ENCODE measurements around the gene SNTG2. TPM values are rescaled to one million over a fixed set of nuclear protein-coding genes. Genes with fewer than 3 reads are reported as not detected.

Gene SNTG2
- total RNA-seq, 3 donors from 2014 or later (not counting 1 experiment from before 2014, with no cell fraction given), result not detected

DNA sequence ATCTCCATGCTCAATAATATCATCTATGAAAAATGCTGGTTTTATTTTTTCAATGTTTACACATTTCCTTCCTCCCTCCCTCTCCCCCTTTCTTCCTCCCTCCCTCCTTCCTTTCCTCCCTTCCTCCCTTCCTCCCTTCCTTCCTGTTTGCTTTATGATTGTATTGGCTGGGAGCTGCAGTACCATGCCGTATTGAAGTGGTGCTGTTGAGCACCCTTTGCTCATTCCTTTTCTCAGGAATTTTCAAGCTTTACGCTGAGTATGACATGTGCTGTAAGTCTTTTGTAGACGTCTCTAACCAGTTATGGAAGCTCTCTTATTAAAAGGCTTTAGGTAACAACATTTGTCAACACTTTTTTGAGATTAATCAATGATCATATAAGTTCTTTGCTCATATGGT, 100.4 kb downstream of the SNTG2 start:
- no peak for DNase-seq
- no peaks in the 10 kb centered on the region for H3K36me3 Mint-ChIP-seq

DNA sequence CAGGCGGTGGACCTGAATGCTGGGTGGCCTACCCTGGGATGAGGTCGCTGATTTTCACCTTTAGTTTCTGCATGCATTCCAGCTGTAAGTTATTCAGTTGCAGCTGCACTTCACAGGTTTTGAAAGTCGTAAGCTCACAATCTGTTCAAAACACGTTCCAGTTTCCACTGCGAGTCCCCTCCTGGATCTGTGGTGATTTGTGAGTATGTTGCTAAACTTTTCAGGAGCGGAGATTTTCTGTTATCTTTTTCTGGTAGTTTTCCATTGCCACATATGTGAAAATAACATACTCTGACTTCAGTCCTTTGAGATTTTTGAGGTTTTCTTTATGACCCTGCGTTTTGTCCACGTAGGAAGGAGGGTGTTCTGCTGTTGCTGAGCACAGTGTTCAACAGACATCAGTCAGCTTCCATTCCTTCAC, 102.1 kb downstream of the SNTG2 start:
- H3K9me3 Mint-ChIP-seq, result no peaks in the 10 kb centered on the region
- no peaks in the 10 kb centered on the region for H3K4me1 Mint-ChIP-seq
- Histone ChIP-seq H3K36me3 (ENCODE audit: control insufficient read depth, insufficient read depth, low read length) (no peaks in the 10 kb centered on the region), H3K27ac (ENCODE audit: low read length) (no peak overlapping the region), H3K4me1 (ENCODE audit: control insufficient read depth, insufficient read depth, low read length) (no peaks in the 10 kb centered on the region), H3K27me3 (ENCODE audit: control insufficient read depth, insufficient read depth, low read length) (peaks cover 2% of the 10 kb centered on the region), H3K9me3 (ENCODE audit: control insufficient read depth, insufficient read depth, low read length) (no peaks in the 10 kb centered on the region), H3K4me3 (ENCODE audit: low read length) (no peak overlapping the region)
- H3K27ac Mint-ChIP-seq, result no peak overlapping the region
- TF ChIP-seq, protein P1, sequence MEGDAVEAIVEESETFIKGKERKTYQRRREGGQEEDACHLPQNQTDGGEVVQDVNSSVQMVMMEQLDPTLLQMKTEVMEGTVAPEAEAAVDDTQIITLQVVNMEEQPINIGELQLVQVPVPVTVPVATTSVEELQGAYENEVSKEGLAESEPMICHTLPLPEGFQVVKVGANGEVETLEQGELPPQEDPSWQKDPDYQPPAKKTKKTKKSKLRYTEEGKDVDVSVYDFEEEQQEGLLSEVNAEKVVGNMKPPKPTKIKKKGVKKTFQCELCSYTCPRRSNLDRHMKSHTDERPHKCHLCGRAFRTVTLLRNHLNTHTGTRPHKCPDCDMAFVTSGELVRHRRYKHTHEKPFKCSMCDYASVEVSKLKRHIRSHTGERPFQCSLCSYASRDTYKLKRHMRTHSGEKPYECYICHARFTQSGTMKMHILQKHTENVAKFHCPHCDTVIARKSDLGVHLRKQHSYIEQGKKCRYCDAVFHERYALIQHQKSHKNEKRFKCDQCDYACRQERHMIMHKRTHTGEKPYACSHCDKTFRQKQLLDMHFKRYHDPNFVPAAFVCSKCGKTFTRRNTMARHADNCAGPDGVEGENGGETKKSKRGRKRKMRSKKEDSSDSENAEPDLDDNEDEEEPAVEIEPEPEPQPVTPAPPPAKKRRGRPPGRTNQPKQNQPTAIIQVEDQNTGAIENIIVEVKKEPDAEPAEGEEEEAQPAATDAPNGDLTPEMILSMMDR (IDR thresholded peaks at IDR 0.05), result no peak
- WGBS (ENCODE audit: insufficient coverage), result 90% methylated on average over 7 of the region's 8 CpGs
- ATAC-seq, result no peak
- no peak overlapping the region for H3K4me3 Mint-ChIP-seq
- DNase-seq, result no peak
- peaks cover 26 to 44% of the 10 kb centered on the region in 2 donors for H3K27me3 Mint-ChIP-seq (ENCODE audit: low read depth in 2 of 2)
- H3K36me3 Mint-ChIP-seq, result no peaks in the 10 kb centered on the region
- intact Hi-C loops (cut with micrococcal nuclease), result no loop called here

More for the DNA sequence above, 100.4 kb downstream of the SNTG2 start:
- Histone ChIP-seq H3K27me3 (ENCODE audit: control insufficient read depth, insufficient read depth, low read length) (peaks cover 2% of the 10 kb centered on the region), H3K4me1 (ENCODE audit: control insufficient read depth, insufficient read depth, low read length) (no peaks in the 10 kb centered on the region), H3K4me3 (ENCODE audit: low read length) (no peak overlapping the region), H3K36me3 (ENCODE audit: control insufficient read depth, insufficient read depth, low read length) (no peaks in the 10 kb centered on the region), H3K27ac (ENCODE audit: low read length) (no peak overlapping the region), H3K9me3 (ENCODE audit: control insufficient read depth, insufficient read depth, low read length) (no peaks in the 10 kb centered on the region)
- Mint-ChIP-seq H3K9me3 (no peaks in the 10 kb centered on the region), H3K27me3 (ENCODE audit: low read depth in 2 of 2) (peaks cover 28 to 48% of the 10 kb centered on the region in 2 donors), H3K4me3 (no peak overlapping the region), H3K27ac (no peak overlapping the region), H3K4me1 (no peaks in the 10 kb centered on the region)
- WGBS (ENCODE audit: insufficient coverage), result 94% methylated on average over 2 of the region's 3 CpGs
- no peak for ATAC-seq
- TF ChIP-seq, protein P1 (IDR thresholded peaks at IDR 0.05), result no peak
- intact Hi-C loops (cut with micrococcal nuclease), result no loop called here

DNA sequence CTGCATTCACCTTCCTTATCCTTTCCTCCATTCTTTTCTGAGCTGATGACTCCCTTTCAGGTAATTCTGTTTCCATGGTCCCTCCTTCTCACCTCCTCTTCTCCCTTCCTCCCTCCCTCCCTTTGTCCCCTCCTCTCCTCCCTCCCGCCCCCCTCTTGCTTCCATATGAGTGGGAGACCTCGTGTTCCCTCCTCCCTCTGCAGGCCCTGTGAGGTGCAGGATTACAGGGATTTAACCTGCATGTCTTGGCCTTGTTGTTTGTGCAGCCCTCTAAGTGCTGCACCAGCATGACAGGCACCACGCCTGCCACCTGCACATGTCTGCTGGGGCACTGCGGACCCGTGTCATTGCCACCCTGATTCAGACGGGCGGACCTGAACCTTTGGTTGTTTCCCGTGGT, 103.1 kb downstream of the SNTG2 start:
- intact Hi-C loops (cut with micrococcal nuclease), result no loop called here
- no peak overlapping the region for H3K27ac Mint-ChIP-seq
- H3K4me1 Mint-ChIP-seq, result no peaks in the 10 kb centered on the region
- Histone ChIP-seq H3K4me1 (ENCODE audit: control insufficient read depth, insufficient read depth, low read length) (no peaks in the 10 kb centered on the region), H3K9me3 (ENCODE audit: control insufficient read depth, insufficient read depth, low read length) (no peaks in the 10 kb centered on the region), H3K4me3 (ENCODE audit: low read length) (no peak overlapping the region), H3K36me3 (ENCODE audit: control insufficient read depth, insufficient read depth, low read length) (no peaks in the 10 kb centered on the region), H3K27ac (ENCODE audit: low read length) (no peak overlapping the region), H3K27me3 (ENCODE audit: control insufficient read depth, insufficient read depth, low read length) (peaks cover 2% of the 10 kb centered on the region)
- TF ChIP-seq, protein P1 (IDR thresholded peaks at IDR 0.05), result no peak
- H3K9me3 Mint-ChIP-seq, result no peaks in the 10 kb centered on the region
- H3K4me3 Mint-ChIP-seq, result no peak overlapping the region
- ATAC-seq (no peak), DNase-seq (no peak)
- no peaks in the 10 kb centered on the region for H3K36me3 Mint-ChIP-seq
- 75% methylated on average over 8 of the region's 8 CpGs for WGBS (ENCODE audit: insufficient coverage)
- peaks cover 24 to 44% of the 10 kb centered on the region in 2 donors for H3K27me3 Mint-ChIP-seq (ENCODE audit: low read depth in 2 of 2)

DNA sequence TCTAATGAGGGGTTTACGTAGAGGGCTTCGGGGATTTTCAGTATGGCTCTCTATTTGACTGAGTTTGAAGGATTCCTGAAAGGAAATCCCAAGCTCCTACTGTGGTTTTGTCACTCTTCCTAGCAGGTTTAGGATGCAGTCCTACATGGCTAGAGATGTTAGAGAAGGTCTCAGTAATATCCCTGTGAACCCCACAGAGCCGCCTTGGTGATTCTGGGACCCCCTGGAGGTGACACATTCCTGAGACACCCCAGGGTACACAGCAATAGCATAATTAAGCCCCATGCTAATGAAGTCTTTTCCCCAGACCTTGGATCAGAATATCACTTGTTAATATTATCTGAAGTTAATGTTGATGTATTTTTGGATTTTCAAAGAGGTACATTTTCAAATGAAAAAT, 103.8 kb downstream of the SNTG2 start:
- Histone ChIP-seq H3K4me1 (ENCODE audit: control insufficient read depth, insufficient read depth, low read length) (no peaks in the 10 kb centered on the region), H3K27ac (ENCODE audit: low read length) (no peak overlapping the region), H3K36me3 (ENCODE audit: control insufficient read depth, insufficient read depth, low read length) (no peaks in the 10 kb centered on the region), H3K27me3 (ENCODE audit: control insufficient read depth, insufficient read depth, low read length) (no peaks in the 10 kb centered on the region), H3K4me3 (ENCODE audit: low read length) (no peak overlapping the region), H3K9me3 (ENCODE audit: control insufficient read depth, insufficient read depth, low read length) (no peaks in the 10 kb centered on the region)
- no peaks in the 10 kb centered on the region for H3K4me1 Mint-ChIP-seq
- H3K9me3 Mint-ChIP-seq, result no peaks in the 10 kb centered on the region
- no peak overlapping the region for H3K4me3 Mint-ChIP-seq
- intact Hi-C loops (cut with micrococcal nuclease), result no loop called here
- H3K36me3 Mint-ChIP-seq, result no peaks in the 10 kb centered on the region
- H3K27ac Mint-ChIP-seq, result no peak overlapping the region
- peaks cover 19 to 41% of the 10 kb centered on the region in 2 donors for H3K27me3 Mint-ChIP-seq (ENCODE audit: low read depth in 2 of 2)
- 92% methylated on average over 3 of the region's 3 CpGs for WGBS (ENCODE audit: insufficient coverage)
- TF ChIP-seq, protein P1 (IDR thresholded peaks at IDR 0.05), result no peak
- DNase-seq (no peak), ATAC-seq (no peak)

All from natural killer cell (primary cell).